ENCODE data around the gene F2RL2.
"Not testable (repeated sequence)": the region's sequence is repeated elsewhere in the genome, so short reads cannot be mapped to it uniquely, and the experiment has no call there.

F2RL2 gene

DNA sequence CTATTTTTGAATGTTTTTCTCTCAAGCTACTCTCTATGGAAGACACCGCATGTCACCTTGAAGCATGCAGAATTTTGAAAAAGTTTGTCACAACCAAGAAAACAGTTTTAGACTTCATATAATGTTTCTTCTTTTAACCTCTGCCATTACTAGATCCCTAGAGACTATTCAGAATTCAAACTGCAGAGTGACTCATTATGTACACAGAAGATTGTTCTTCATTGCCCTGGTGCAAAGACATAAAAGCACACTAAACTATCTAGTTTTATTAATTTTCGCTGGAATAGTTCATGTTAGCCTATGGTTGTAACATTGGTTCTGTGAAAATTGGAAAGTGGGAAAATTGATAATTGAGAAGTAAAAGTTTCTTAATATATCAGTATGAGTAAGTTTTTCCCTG is 18.4 kb downstream of the F2RL2 start:
- Histone ChIP-seq H3K9me3 (replicated peaks in 1 of 2; ENCODE audit: control insufficient read depth in 2 of 2, insufficient read depth in 1 of 2, low read depth in 1 of 2, low read length in 2 of 2) (no peaks in the 10 kb centered on the region), H2BK120ac (ENCODE audit: low read depth, low read length) (no peak overlapping the region), H2BK12ac (ENCODE audit: low read length) (no peak overlapping the region), H3K27me3 (ENCODE audit: control insufficient read depth in 3 of 3, insufficient read depth in 3 of 3, low read depth in 1 of 3, low read length in 3 of 3) (no peaks in the 10 kb centered on the region), H3K9ac (ENCODE audit: low read depth, low read length, poor library complexity) (no peak overlapping the region), H2BK5ac (ENCODE audit: low read length) (no peak overlapping the region), H4K91ac (ENCODE audit: low read depth, low read length, poor library complexity) (no peak overlapping the region), H3K27ac (replicated peaks; ENCODE audit: low read length) (no peak overlapping the region), H2BK15ac (ENCODE audit: low read length) (no peak overlapping the region), H3K4me2 (ENCODE audit: insufficient read depth, low read length, poor library complexity, severe bottlenecking) (no peak overlapping the region), H3K14ac (ENCODE audit: low read length) (no peak overlapping the region), H2AFZ (ENCODE audit: low read length) (no peak overlapping the region), H3K36me3 (replicated peaks in 1 of 2; ENCODE audit: control insufficient read depth in 2 of 2, insufficient read depth in 2 of 2, low read length in 2 of 2) (peaks cover 2 to 21% of the 10 kb centered on the region in 2 donors), H3K18ac (ENCODE audit: low read length) (no peak overlapping the region), H4K8ac (ENCODE audit: low read depth, low read length) (no peak overlapping the region), H3K79me1 (ENCODE audit: low read depth, low read length) (no peaks in the 10 kb centered on the region), H3K23ac (ENCODE audit: low read depth, low read length, poor library complexity) (no peak overlapping the region), H3K4me1 (ENCODE audit: control insufficient read depth in 2 of 2, insufficient read depth in 1 of 2, low read depth in 1 of 2, low read length in 2 of 2) (peaks cover 11 to 21% of the 10 kb centered on the region in 2 donors), H3K4ac (ENCODE audit: low read length) (no peak overlapping the region), H2AK5ac (ENCODE audit: low read depth, low read length) (no peak overlapping the region), H3K4me3 (ENCODE audit: low read length in 2 of 2) (no peak overlapping the region)
- DNase-seq (ENCODE audit: low spot score), result no peak
- no CpG with 5 or more reads among the region's 2 CpGs for WGBS, 2 donors (ENCODE audit: extremely low coverage in 2 of 2, insufficient read length in 2 of 2, insufficient replicate concordance in 1 of 2)

DNA sequence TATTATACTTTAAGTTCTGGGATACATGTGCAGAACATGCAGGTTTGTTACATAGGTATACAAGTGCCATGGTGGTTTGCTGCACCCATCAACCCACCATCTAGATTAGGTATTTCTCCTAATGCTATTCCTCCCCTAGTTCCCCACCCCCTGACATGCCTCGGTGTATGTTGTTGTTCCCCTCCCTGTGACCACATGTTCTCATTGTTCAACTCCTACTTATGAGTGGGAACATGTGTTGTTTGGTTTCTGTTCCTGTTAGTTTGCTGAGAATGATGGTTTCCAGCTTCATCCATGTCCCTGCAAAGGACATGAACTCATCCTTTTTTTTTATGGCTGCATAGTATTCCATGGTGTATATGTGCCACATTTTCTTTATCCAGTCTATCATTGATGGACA is 19.2 kb downstream of the F2RL2 start:
- not testable (repeated sequence) for H3K23ac ChIP-seq (ENCODE audit: low read depth, low read length, poor library complexity); H2AK5ac ChIP-seq (ENCODE audit: low read depth, low read length); H3K4me3 ChIP-seq (ENCODE audit: low read length in 2 of 2); H3K4ac ChIP-seq (ENCODE audit: low read length); H2BK120ac ChIP-seq (ENCODE audit: low read depth, low read length); H2BK15ac ChIP-seq (ENCODE audit: low read length); H3K14ac ChIP-seq (ENCODE audit: low read length); H2AFZ ChIP-seq (ENCODE audit: low read length); DNase-seq (ENCODE audit: low spot score); H3K9me3 ChIP-seq (replicated peaks in 1 of 2; ENCODE audit: control insufficient read depth in 2 of 2, insufficient read depth in 1 of 2, low read depth in 1 of 2, low read length in 2 of 2); H2BK12ac ChIP-seq (ENCODE audit: low read length); H4K8ac ChIP-seq (ENCODE audit: low read depth, low read length); H3K27me3 ChIP-seq (ENCODE audit: control insufficient read depth in 3 of 3, insufficient read depth in 3 of 3, low read depth in 1 of 3, low read length in 3 of 3); H3K4me2 ChIP-seq (ENCODE audit: insufficient read depth, low read length, poor library complexity, severe bottlenecking); H2BK5ac ChIP-seq (ENCODE audit: low read length); H4K91ac ChIP-seq (ENCODE audit: low read depth, low read length, poor library complexity); H3K27ac ChIP-seq (replicated peaks; ENCODE audit: low read length); H3K18ac ChIP-seq (ENCODE audit: low read length); H3K79me1 ChIP-seq (ENCODE audit: low read depth, low read length)
- Histone ChIP-seq H3K9ac (ENCODE audit: low read depth, low read length, poor library complexity) (peak overlapping the region; percentile 61), H3K4me1 (ENCODE audit: control insufficient read depth in 2 of 2, insufficient read depth in 1 of 2, low read depth in 1 of 2, low read length in 2 of 2) (peaks cover 11 to 21% of the 10 kb centered on the region in 2 donors), H3K36me3 (replicated peaks in 1 of 2; ENCODE audit: control insufficient read depth in 2 of 2, insufficient read depth in 2 of 2, low read length in 2 of 2) (peaks cover 2 to 21% of the 10 kb centered on the region in 2 donors)
- no CpG with 5 or more reads among the region's 1 CpG for WGBS, 2 donors (ENCODE audit: extremely low coverage in 2 of 2, insufficient read length in 2 of 2, insufficient replicate concordance in 1 of 2)

DNA sequence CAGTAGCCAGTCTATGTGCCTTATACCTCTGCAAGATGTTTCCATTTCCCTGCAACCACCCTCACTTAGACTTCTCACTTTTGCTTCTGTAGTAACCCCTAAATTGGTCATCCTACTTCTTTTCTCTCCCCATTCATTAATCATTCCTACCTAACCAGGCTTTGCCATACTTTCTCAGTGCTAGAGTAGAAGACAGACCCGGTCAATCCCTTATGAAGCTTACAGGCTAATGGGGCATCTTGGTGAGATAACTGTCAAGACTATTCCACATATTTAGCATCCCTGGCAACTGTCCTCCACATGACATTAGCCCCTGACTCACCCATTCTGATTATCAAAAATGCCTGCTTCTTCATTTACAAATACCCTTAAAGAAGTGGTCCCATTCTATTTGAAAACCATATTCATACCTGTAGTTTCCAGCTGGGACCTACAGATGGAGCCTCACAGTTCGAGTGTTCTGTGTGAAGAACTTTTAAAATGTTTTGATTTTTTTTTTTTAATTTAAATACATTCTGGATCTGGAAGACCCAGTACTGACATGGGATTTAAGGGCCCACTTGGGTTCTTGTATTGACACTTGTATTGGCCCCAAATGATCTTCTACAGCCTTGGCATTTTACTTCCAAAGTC is 21.0 kb downstream of the F2RL2 start:
- Histone ChIP-seq H4K91ac (ENCODE audit: low read depth, low read length, poor library complexity) (no peak overlapping the region), H3K27me3 (ENCODE audit: control insufficient read depth in 3 of 3, insufficient read depth in 3 of 3, low read depth in 1 of 3, low read length in 3 of 3) (no peaks in the 10 kb centered on the region), H3K36me3 (replicated peaks in 1 of 2; ENCODE audit: control insufficient read depth in 2 of 2, insufficient read depth in 2 of 2, low read length in 2 of 2) (peaks cover 2 to 29% of the 10 kb centered on the region in 2 donors), H3K9me3 (replicated peaks in 1 of 2; ENCODE audit: control insufficient read depth in 2 of 2, insufficient read depth in 1 of 2, low read depth in 1 of 2, low read length in 2 of 2) (no peaks in the 10 kb centered on the region), H4K8ac (ENCODE audit: low read depth, low read length) (no peak overlapping the region), H3K4me3 (ENCODE audit: low read length in 2 of 2) (no peak overlapping the region), H3K79me1 (ENCODE audit: low read depth, low read length) (no peaks in the 10 kb centered on the region), H2BK15ac (ENCODE audit: low read length) (no peak overlapping the region), H2BK5ac (ENCODE audit: low read length) (no peak overlapping the region), H3K4me1 (ENCODE audit: control insufficient read depth in 2 of 2, insufficient read depth in 1 of 2, low read depth in 1 of 2, low read length in 2 of 2) (peaks cover 4 to 6% of the 10 kb centered on the region in 2 donors), H2AFZ (ENCODE audit: low read length) (no peak overlapping the region), H3K23ac (ENCODE audit: low read depth, low read length, poor library complexity) (no peak overlapping the region), H3K4ac (ENCODE audit: low read length) (no peak overlapping the region), H3K14ac (ENCODE audit: low read length) (no peak overlapping the region), H2BK12ac (ENCODE audit: low read length) (no peak overlapping the region), H3K18ac (ENCODE audit: low read length) (no peak overlapping the region), H3K9ac (ENCODE audit: low read depth, low read length, poor library complexity) (no peak overlapping the region), H3K27ac (replicated peaks; ENCODE audit: low read length) (no peak overlapping the region), H3K4me2 (ENCODE audit: insufficient read depth, low read length, poor library complexity, severe bottlenecking) (no peak overlapping the region), H2BK120ac (ENCODE audit: low read depth, low read length) (no peak overlapping the region), H2AK5ac (ENCODE audit: low read depth, low read length) (no peak overlapping the region)
- no CpG with 5 or more reads among the region's 2 CpGs for WGBS, 2 donors (ENCODE audit: extremely low coverage in 2 of 2, insufficient read length in 2 of 2, insufficient replicate concordance in 1 of 2)
- no peak for DNase-seq (ENCODE audit: low spot score)

DNA sequence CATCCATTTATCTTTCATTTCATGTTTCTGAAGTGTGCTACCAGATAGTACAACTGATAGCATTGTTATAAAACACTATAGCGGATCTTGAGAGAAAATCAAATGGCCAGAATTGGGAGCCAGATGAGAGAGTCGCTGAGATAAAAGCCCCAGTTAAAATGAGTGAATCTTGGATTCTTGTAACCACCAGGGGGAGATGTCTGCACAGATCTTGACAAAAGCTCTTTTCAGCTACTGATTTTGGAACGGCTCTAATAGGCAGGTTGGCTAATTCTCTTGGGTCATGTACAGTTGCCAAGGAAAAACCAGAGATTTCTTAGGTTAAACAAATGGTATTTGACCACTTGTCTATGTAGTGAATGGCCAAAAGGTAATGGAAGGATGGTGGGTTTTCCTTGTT is 21.7 kb downstream of the F2RL2 start:
- Histone ChIP-seq H3K18ac (ENCODE audit: low read length) (no peak overlapping the region), H3K27ac (replicated peaks; ENCODE audit: low read length) (no peak overlapping the region), H3K27me3 (ENCODE audit: control insufficient read depth in 3 of 3, insufficient read depth in 3 of 3, low read depth in 1 of 3, low read length in 3 of 3) (no peaks in the 10 kb centered on the region), H4K91ac (ENCODE audit: low read depth, low read length, poor library complexity) (no peak overlapping the region), H3K4ac (ENCODE audit: low read length) (no peak overlapping the region), H2AFZ (ENCODE audit: low read length) (no peak overlapping the region), H2BK15ac (ENCODE audit: low read length) (no peak overlapping the region), H2BK120ac (ENCODE audit: low read depth, low read length) (no peak overlapping the region), H3K14ac (ENCODE audit: low read length) (no peak overlapping the region), H3K4me1 (ENCODE audit: control insufficient read depth in 2 of 2, insufficient read depth in 1 of 2, low read depth in 1 of 2, low read length in 2 of 2) (no peaks in the 10 kb centered on the region), H3K23ac (ENCODE audit: low read depth, low read length, poor library complexity) (no peak overlapping the region), H2BK5ac (ENCODE audit: low read length) (no peak overlapping the region), H3K4me2 (ENCODE audit: insufficient read depth, low read length, poor library complexity, severe bottlenecking) (no peak overlapping the region), H2AK5ac (ENCODE audit: low read depth, low read length) (no peak overlapping the region), H3K36me3 (replicated peaks in 1 of 2; ENCODE audit: control insufficient read depth in 2 of 2, insufficient read depth in 2 of 2, low read length in 2 of 2) (peaks cover 2 to 30% of the 10 kb centered on the region in 2 donors), H3K79me1 (ENCODE audit: low read depth, low read length) (no peaks in the 10 kb centered on the region), H4K8ac (ENCODE audit: low read depth, low read length) (no peak overlapping the region), H3K9me3 (replicated peaks in 1 of 2; ENCODE audit: control insufficient read depth in 2 of 2, insufficient read depth in 1 of 2, low read depth in 1 of 2, low read length in 2 of 2) (no peaks in the 10 kb centered on the region), H2BK12ac (ENCODE audit: low read length) (no peak overlapping the region), H3K4me3 (ENCODE audit: low read length in 2 of 2) (no peak overlapping the region), H3K9ac (ENCODE audit: low read depth, low read length, poor library complexity) (no peak overlapping the region)
- DNase-seq (ENCODE audit: low spot score), result peak; percentile 48
- WGBS, 2 donors (ENCODE audit: extremely low coverage in 2 of 2, insufficient read length in 2 of 2, insufficient replicate concordance in 1 of 2), result no CpG with 5 or more reads among the region's 3 CpGs

Data from neuronal stem cell (in vitro differentiated cells).